ENCODE measurements around the gene BCAS3.

DNA sequence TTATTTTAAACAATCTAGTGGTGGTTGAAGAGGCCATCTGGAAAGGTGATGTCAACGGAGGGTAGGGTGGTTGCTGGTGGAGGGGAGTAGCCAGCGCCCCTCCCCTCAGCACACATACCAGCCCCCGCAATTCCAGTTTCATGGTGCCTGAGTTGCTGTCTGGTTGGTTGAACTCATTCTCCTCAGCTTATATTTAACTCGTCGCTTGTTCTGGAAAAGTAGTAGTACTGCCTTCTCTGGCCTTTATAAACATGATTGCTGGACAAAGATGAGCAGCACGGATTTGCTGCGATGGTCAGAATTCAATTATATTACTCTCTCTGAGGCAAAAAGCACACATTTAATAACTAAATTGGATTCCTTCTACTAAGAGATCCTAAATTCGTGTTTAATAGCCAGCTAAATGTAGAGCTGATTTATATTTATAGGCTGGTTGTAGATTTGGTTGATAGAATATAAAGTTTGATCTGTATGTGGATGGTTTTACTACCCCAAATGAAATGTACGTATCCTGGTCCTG is 484.0 kb downstream of the BCAS3 start:
- TF ChIP-seq, protein P1, sequence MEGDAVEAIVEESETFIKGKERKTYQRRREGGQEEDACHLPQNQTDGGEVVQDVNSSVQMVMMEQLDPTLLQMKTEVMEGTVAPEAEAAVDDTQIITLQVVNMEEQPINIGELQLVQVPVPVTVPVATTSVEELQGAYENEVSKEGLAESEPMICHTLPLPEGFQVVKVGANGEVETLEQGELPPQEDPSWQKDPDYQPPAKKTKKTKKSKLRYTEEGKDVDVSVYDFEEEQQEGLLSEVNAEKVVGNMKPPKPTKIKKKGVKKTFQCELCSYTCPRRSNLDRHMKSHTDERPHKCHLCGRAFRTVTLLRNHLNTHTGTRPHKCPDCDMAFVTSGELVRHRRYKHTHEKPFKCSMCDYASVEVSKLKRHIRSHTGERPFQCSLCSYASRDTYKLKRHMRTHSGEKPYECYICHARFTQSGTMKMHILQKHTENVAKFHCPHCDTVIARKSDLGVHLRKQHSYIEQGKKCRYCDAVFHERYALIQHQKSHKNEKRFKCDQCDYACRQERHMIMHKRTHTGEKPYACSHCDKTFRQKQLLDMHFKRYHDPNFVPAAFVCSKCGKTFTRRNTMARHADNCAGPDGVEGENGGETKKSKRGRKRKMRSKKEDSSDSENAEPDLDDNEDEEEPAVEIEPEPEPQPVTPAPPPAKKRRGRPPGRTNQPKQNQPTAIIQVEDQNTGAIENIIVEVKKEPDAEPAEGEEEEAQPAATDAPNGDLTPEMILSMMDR (IDR thresholded peaks at IDR 0.05): no peak
- TF ChIP-seq POLR2A (IDR thresholded peaks at IDR 0.05): no peak

Measured in heart left ventricle (tissue), 13 donors.